RKO (cell line): ENCODE data around the gene DHRS12.

Source experiments
- DNase-seq: peaks from one replicate; pipeline ENCODE4 v3.0.0-alpha.2; 2016; ENCODE audit warnings: low spot score

The DHRS12 gene

GRCh38 chr13:51803422-51804294, at the start of gene DHRS12:
DHRS12 (minus strand) TSS chr13:51804163; CDS start chr13:51799659, 4,504 bp downstream.
- peak; percentile 88 for DNase-seq

GRCh38 chr13:51849145-51850101, 45.5 kb upstream of the DHRS12 start:
- DNase-seq = no peak

- no peak for DNase-seq
These were observed 44.7 kb upstream of the DHRS12 start for GRCh38 chr13:51848674-51849073.

- peak; percentile 35 for DNase-seq
These were observed 42.8 kb upstream of the DHRS12 start for GRCh38 chr13:51846756-51847155.

GRCh38 chr13:51845574-51846318, 41.8 kb upstream of the DHRS12 start:
- no peak for DNase-seq

- DNase-seq = peak; percentile 32
These were observed 41.1 kb upstream of the DHRS12 start, which contains the start of gene TMEM272 for GRCh38 chr13:51844862-51845573. TMEM272 (minus strand) TSS chr13:51845177; CDS start chr13:51838530, 6,647 bp downstream.

GRCh38 chr13:51843529-51843928, 39.6 kb upstream of the DHRS12 start:
- DNase-seq = no peak

GRCh38 chr13:51841732-51842131, 37.8 kb upstream of the DHRS12 start:
- no peak for DNase-seq

GRCh38 chr13:51840917-51841316, 37.0 kb upstream of the DHRS12 start:
- DNase-seq = no peak

- DNase-seq = no peak
These were observed 36.0 kb upstream of the DHRS12 start for GRCh38 chr13:51839711-51840540.

- peak; percentile 14 for DNase-seq
These were observed 34.4 kb upstream of the DHRS12 start for GRCh38 chr13:51838240-51838846.

GRCh38 chr13:51837016-51837415, 33.1 kb upstream of the DHRS12 start:
- no peak for DNase-seq

GRCh38 chr13:51834581-51835171, 30.7 kb upstream of the DHRS12 start:
- no peak for DNase-seq

- no peak for DNase-seq
These were observed 30.0 kb upstream of the DHRS12 start for GRCh38 chr13:51833980-51834379.

GRCh38 chr13:51832471-51833152, 28.6 kb upstream of the DHRS12 start:
- no peak for DNase-seq

- no peak for DNase-seq
These were observed 27.6 kb upstream of the DHRS12 start for GRCh38 chr13:51831519-51831918.

GRCh38 chr13:51829568-51829899, 25.6 kb upstream of the DHRS12 start:
- no peak for DNase-seq

- DNase-seq = no peak
These were observed 25.0 kb upstream of the DHRS12 start for GRCh38 chr13:51828730-51829567.
